NCI-H1694 (cell line): Measurements from ENCODE around the gene PIK3C2A.
"Not testable (repeated sequence)": the region's sequence is repeated elsewhere in the genome, so short reads cannot be mapped to it uniquely, and the experiment has no call there.

Experiments
- DNase-seq: peaks from one replicate; lab custom pipeline; 2025; lab: John Stamatoyannopoulos, UW

Gene PIK3C2A, protein sequence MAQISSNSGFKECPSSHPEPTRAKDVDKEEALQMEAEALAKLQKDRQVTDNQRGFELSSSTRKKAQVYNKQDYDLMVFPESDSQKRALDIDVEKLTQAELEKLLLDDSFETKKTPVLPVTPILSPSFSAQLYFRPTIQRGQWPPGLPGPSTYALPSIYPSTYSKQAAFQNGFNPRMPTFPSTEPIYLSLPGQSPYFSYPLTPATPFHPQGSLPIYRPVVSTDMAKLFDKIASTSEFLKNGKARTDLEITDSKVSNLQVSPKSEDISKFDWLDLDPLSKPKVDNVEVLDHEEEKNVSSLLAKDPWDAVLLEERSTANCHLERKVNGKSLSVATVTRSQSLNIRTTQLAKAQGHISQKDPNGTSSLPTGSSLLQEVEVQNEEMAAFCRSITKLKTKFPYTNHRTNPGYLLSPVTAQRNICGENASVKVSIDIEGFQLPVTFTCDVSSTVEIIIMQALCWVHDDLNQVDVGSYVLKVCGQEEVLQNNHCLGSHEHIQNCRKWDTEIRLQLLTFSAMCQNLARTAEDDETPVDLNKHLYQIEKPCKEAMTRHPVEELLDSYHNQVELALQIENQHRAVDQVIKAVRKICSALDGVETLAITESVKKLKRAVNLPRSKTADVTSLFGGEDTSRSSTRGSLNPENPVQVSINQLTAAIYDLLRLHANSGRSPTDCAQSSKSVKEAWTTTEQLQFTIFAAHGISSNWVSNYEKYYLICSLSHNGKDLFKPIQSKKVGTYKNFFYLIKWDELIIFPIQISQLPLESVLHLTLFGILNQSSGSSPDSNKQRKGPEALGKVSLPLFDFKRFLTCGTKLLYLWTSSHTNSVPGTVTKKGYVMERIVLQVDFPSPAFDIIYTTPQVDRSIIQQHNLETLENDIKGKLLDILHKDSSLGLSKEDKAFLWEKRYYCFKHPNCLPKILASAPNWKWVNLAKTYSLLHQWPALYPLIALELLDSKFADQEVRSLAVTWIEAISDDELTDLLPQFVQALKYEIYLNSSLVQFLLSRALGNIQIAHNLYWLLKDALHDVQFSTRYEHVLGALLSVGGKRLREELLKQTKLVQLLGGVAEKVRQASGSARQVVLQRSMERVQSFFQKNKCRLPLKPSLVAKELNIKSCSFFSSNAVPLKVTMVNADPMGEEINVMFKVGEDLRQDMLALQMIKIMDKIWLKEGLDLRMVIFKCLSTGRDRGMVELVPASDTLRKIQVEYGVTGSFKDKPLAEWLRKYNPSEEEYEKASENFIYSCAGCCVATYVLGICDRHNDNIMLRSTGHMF (N-terminal part only)

GRCh38 chr11:17207317-17208256 lies at the start of gene PIK3C2A:
PIK3C2A (minus strand) TSS chr11:17207986; CDS start chr11:17169741, 38,245 bp downstream.
- DNase-seq, result peak; percentile 60

GRCh38 chr11:17257196-17257595 lies 49.4 kb upstream of the PIK3C2A start:
- no peak for DNase-seq

- DNase-seq, result no peak
Measured at GRCh38 chr11:17256512-17256911, 48.7 kb upstream of the PIK3C2A start.

DNA sequence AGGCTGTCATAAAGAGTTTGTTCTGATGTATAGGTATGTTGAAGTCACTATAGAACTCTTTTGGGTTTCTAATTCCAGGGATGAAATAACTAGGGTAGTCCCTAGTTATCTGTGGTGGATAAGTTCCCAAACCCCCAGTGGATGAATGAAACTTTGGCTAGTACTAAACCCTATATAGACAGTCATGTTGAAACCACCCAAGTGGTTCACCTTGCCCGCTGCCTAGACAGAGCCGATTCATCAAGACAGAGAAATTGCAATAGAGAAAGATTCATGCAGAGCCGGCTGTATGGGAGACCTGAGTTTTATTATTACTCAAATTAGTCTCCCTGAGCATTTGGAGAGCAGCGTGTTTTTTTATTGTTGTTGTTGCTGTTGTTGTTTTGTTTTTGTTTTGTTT lies 44.9 kb upstream of the PIK3C2A start:
- no peak for DNase-seq

GRCh38 chr11:17250561-17251350 lies 43.0 kb upstream of the PIK3C2A start:
- DNase-seq, result no peak

GRCh38 chr11:17244046-17244445 lies 36.3 kb upstream of the PIK3C2A start:
- no peak for DNase-seq

- not testable (repeated sequence) for DNase-seq
Measured at GRCh38 chr11:17242954-17243353, 35.2 kb upstream of the PIK3C2A start.

DNA sequence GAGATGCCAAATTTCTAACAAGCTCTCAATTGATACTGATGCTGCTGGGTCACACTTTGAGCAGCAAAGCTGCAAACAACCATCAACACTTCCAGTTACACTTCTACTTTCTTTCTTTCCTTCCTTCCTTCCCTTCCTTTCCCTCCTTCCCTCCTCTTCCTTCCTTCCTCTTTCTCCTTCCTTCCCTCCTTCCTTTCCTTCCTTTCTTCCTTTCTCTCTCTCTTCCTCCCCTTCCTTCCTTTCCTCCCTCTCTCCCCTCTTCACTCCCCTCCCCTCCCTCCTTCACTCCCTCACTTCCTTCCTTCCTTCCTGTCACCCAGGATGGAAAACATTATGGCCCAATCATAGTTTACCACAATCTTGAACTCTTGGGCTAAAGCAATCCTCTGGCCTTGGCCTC lies 33.0 kb upstream of the PIK3C2A start:
- DNase-seq, result no peak

DNA sequence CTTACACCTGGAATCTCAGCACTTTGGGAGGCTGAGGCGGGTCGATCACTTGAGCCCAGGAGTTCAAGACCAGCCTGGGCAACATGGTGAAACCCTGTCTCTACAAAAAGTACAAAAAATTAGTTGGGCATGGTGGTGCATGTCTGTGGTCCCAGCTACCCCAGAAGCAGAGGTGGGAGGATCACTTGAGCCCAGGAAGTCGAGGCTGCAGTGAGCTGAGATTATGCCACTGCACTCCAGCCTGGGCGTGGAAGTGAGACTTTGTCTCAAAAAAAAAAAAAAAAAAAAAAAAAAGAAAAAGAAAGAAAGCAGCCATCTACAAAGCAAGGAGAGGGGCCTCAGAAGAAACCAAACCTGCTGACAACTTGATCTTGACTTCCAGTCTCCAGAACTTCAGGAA lies 32.1 kb upstream of the PIK3C2A start:
- not testable (repeated sequence) for DNase-seq

DNA sequence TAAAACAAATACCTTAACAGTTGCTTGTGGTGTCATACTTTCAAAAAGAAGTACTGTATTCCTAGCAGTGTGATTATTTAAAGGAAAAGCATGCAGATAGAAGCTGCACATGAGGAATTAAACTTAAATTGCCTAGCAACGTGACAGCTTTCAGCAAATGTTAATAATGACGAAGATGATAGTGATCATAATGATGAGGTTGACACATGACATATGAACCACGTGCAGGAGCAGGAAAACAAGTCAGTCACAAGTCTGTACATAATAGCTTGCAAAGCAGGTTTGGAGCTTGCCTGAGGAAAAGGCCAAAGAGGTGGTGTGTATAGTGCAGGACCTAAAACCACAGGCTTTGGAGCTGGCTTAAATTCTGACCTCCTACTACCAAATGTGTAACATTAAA lies 30.6 kb upstream of the PIK3C2A start:
- DNase-seq, result no peak

DNA sequence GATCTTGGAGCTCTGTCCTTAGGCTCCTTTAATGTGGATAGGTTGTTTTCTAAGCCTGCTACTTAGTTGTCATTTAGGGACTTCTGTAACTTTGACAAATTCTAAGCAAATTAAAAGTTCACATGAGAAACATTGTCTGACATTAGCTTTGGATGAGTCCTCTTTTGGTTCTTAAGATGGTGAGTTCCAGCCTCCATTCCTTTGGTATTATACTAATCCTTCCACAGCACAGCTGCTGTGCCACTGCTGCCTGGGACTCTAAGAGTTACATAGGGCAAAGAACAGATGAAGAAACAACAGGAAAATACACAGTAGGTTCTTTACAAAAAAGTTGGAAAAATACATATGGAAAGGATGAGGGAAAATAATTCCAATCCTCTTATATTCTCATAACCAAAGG lies 25.3 kb upstream of the PIK3C2A start:
- no peak for DNase-seq

DNA sequence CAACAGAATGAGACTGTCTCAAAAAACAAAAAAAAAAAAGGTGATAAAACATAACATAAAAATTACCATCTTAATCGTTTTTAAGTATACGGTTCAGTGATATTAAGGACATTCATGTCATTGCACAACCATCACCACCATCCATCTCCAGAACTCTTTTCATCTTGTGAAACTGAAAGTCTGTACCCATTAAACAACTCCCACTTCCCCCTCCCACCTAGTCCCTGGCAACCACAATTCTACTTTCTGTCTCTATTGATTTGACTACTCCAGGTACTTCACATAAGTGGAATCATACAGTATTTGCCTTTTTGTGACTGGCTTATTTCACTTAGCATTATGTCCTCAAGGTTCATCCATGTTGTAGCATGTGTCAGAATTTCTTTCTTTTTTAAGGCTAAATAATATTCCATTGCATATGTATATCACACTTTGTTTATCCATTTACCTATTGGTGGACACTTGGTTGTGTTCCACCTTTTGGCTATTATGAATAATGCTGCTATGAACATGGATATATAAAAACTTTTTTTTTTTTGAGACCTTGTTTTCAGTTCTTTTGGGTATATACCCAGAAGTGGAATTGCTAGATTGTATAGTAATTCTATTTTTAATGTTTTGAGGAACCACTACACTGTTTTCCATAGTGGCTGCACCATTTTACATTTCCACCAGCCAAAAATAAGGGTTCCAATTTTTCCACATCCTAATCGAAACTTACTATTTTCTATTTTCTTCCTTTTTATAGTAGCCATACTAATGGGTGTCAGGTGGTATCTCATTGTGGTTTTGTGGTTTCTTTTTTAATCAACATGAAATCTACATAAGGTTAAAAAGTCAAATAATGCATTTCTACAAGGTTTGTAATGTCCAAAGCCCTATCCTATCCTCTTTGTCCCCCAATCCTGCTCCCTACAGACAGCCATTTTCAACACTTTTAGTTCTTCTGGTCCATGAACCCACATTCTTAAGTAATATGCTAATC lies 23.4 kb upstream of the PIK3C2A start:
- no peak for DNase-seq

DNA sequence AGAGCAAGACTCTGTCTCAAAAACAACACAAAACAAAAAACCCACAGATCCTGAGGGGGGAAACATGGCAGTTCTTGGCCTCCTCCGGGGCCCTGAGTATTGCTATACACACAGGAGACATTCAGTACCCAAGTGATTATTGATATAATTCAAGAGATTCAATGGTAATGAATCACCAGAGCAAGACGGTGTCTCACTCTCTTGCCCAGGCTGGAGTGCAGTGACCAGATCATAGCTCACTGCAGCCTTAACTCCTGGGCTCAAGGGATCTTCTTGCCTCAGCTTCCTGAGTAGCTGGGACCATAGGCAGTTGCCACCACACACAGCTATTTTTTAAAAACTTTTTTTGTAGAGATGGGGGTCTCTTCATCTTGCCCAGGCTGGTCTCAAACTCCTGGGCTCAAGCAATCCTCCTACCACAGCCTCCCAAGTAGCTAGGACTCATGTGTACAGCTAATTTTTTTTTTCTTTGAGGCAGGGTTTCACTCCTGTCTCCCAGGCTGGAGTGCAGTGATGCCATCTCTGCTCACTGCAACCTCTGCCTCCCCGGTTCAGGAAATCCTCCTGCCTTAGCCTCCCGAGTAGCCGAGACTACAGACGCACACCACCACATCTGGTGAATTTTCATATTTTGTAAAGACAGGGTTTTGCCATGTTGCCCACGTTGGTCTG lies 21.8 kb upstream of the PIK3C2A start:
- no peak for DNase-seq

GRCh38 chr11:17228186-17228925 lies 20.6 kb upstream of the PIK3C2A start:
- DNase-seq, result not testable (repeated sequence)

GRCh38 chr11:17224727-17225126 lies 16.9 kb upstream of the PIK3C2A start:
- DNase-seq, result no peak

GRCh38 chr11:17221968-17222367 lies 14.2 kb upstream of the PIK3C2A start:
- no peak for DNase-seq

DNA sequence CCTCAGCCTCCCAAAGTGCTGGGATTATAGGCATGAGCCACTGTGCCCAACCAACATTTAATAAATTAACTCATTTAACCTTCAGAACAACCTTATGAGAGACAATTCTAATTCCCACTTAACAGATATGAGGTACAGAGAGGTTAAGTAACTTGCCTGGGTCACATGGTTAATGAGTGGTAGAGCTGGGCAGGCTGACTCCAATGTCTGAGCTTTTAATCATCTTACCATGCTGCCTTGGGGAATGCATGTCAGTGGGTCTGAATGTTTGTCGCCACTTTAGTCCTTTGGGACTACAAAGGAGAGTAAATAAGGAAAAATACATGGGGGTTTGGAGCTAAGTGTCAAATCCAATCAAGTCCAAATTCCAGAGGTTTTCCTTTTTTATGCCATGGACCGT lies 11.2 kb upstream of the PIK3C2A start:
- DNase-seq, result no peak

GRCh38 chr11:17218403-17218802 lies 10.6 kb upstream of the PIK3C2A start:
- no peak for DNase-seq
